K562 (cell line): ENCODE data around the gene COMMD2. TPM values are rescaled to one million over a fixed set of nuclear protein-coding genes. Genes with fewer than 3 reads are reported as not detected.
A peak's percentile ranks its signal among the peaks of the same experiment; 100 is the strongest.

Source experiments
- ATAC-seq: fragments of 200-7000 bp; cut with Tn5 transposase; 3 replicates; pipeline ENCODE4 v1.9.1; 2020; ENCODE audit warnings: moderate library complexity
- BruUV-seq: library from RNA; stranded (reverse); fragments of 400-500 nt; replicated peaks from 2 replicates; lab custom pipeline; 2021; lab: Mats Ljungman, UMichigan
- CTCF ChIA-PET: fragments of 300-600 bp; formaldehyde crosslinking; extraction: SDS; loops from one replicate; lab custom pipeline; 2021; ENCODE audit warnings: low intra/inter-chr PET ratio; lab: Yijun Ruan, JAX
- POLR2A ChIA-PET: fragments of 300-600, 350-650 bp; sonication (Branson Sonifier 250); formaldehyde crosslinking; extraction: SDS; loops from one replicate; lab custom pipeline; 2021; ENCODE audit warnings: antibody characterized with exemption, inconsistent platforms; lab: Yijun Ruan, JAX
- DNase-seq, 4 experiments: peaks; one replicate each; pipeline versions ENCODE4 v3.0.0 to v3.0.0-alpha.2; 2011 to 2018; ENCODE audit warnings: low spot score in 3 of 4, mixed read lengths in 3 of 4; ENCODE audit errors: extremely low read depth in 1 of 4
- FAIRE-seq: peaks from 2 replicates; lab custom pipeline; 2011; peaks lifted over from hg19 to GRCh38; lab: Jason Lieb, UNC
- H2AFZ ChIP-seq: 2 replicates; pipeline ENCODE4 v1.6.0; 2011; ENCODE audit warnings: low read depth, low read length, control low read depth, inconsistent platforms
- H3K27ac ChIP-seq: fragments of 200-600 bp; 3 replicates; pipeline ENCODE4 v1.8.0; 2011; ENCODE audit warnings: low read depth, mild to moderate bottlenecking, control low read depth, inconsistent platforms, low read length, moderate library complexity, mixed read lengths; ENCODE audit errors: extremely low read depth
- H3K27me3 ChIP-seq, 2 experiments: fragments of 300-600 bp in 1 of 2; 2 replicates in 1 of 2; 3 replicates in 1 of 2; pipeline versions ENCODE4 v1.6.0 to v1.8.0; 2011; ENCODE audit warnings: inconsistent platforms in 2 of 2, low read length in 2 of 2, mild to moderate bottlenecking in 1 of 2, mixed read lengths in 1 of 2, moderate library complexity in 1 of 2; ENCODE audit not compliant: control insufficient read depth in 2 of 2, insufficient read depth in 2 of 2
- H3K36me3 ChIP-seq: fragments of 300-600 bp; 3 replicates; pipeline ENCODE4 v1.8.0; 2011; ENCODE audit warnings: mild to moderate bottlenecking, low read length, inconsistent platforms; ENCODE audit not compliant: control insufficient read depth, insufficient read depth
- H3K4me1 ChIP-seq, 2 experiments: fragments of 200-600 bp in 1 of 2; replicated peaks in 1 of 2; 2 replicates in 1 of 2; 3 replicates in 1 of 2; pipeline versions ENCODE4 v1.5.1 to v1.8.0; 2011; ENCODE audit warnings: inconsistent platforms in 2 of 2, low read length in 2 of 2, mild to moderate bottlenecking in 1 of 2, mixed read lengths in 1 of 2, moderate library complexity in 1 of 2; ENCODE audit not compliant: control insufficient read depth in 2 of 2, insufficient read depth in 2 of 2
- H3K4me2 ChIP-seq: 2 replicates; pipeline ENCODE4 v1.6.1; 2011; ENCODE audit warnings: low read length, control low read depth, inconsistent platforms, mixed read lengths; ENCODE audit not compliant: insufficient read depth
- H3K4me3 ChIP-seq: fragments of 200-600 bp; sonication (generic), shearing (Covaris generic); 2 replicates; pipeline ENCODE4 v1.5.1; 2016; ENCODE audit warnings: control low read depth, inconsistent platforms
- H3K79me2 ChIP-seq: fragments of 200-600 bp; 3 replicates; pipeline ENCODE4 v1.8.0; 2011; ENCODE audit warnings: low read length, inconsistent platforms; ENCODE audit not compliant: control insufficient read depth, insufficient read depth
- H3K9ac ChIP-seq, 2 experiments: 2 replicates each; pipeline versions ENCODE4 v1.6.0 to v1.6.1; 2011; ENCODE audit warnings: low read depth in 2 of 2, low read length in 2 of 2, control low read depth in 1 of 2, inconsistent platforms in 1 of 2, mild to moderate bottlenecking in 1 of 2, mixed read lengths in 1 of 2; ENCODE audit not compliant: insufficient read depth in 1 of 2
- H3K9me1 ChIP-seq: one replicate; pipeline ENCODE4 v1.6.0; 2011; ENCODE audit warnings: inconsistent platforms, mild to moderate bottlenecking, low read length, moderate library complexity; ENCODE audit not compliant: control insufficient read depth, insufficient read depth
- H3K9me3 ChIP-seq: replicated peaks from 2 replicates; pipeline ENCODE4 v1.5.1; 2011; ENCODE audit warnings: low read depth, low read length, inconsistent platforms; ENCODE audit not compliant: control insufficient read depth, insufficient read depth
- H4K20me1 ChIP-seq: replicated peaks from 2 replicates; pipeline ENCODE4 v1.6.1; 2011; ENCODE audit warnings: low read length, inconsistent platforms, mixed read lengths; ENCODE audit not compliant: control insufficient read depth, insufficient read depth
- CTBP1 ChIP-seq: fragments of 450-650 bp; IDR thresholded peaks from 2 replicates; pipeline ENCODE4 v1.6.1; 2016; ENCODE audit warnings: borderline replicate concordance
- CTCF ChIP-seq, 3 experiments: IDR thresholded peaks in 2 of 3; conservative IDR thresholded peaks in 1 of 3; 2 replicates each; pipeline ENCODE4 v1.5.1; 2011 to 2012; ENCODE audit warnings: low read length in 3 of 3, mild to moderate bottlenecking in 3 of 3, control low read depth in 2 of 3, improper control_type of control experiment in 1 of 3, inconsistent platforms in 1 of 3, low read depth in 1 of 3, mixed read lengths in 1 of 3, moderate library complexity in 1 of 3; ENCODE audit not compliant: insufficient read depth in 2 of 3
- RAD21 ChIP-seq, 2 experiments: fragments of 250-450 bp in 1 of 2; fragments of 450-650 bp in 1 of 2; sonication (Bioruptor Pico) in 1 of 2; formaldehyde crosslinking in 1 of 2; IDR thresholded peaks in 1 of 2; conservative IDR thresholded peaks in 1 of 2; 2 replicates each; pipeline versions ENCODE4 v1.4.0 to v1.8.0; 2020 to 2022; ENCODE audit warnings: mild to moderate bottlenecking in 2 of 2, moderate library complexity in 1 of 2
- SFPQ ChIP-seq: fragments of 200-400 bp; formaldehyde crosslinking; IDR thresholded peaks from 2 replicates; pipeline ENCODE4 v1.6.1; 2017; ENCODE audit warnings: mild to moderate bottlenecking, low read depth, low read length, moderate library complexity
- WGBS: fragments of 100-300 bp; shearing (Covaris generic); methylation state at CpG from one replicate; pipeline ENCODE4 v1.1.6; 2016; ENCODE audit warnings: low coverage, mixed read lengths; ENCODE audit not compliant: insufficient coverage; ENCODE audit errors: missing lambda C conversion rate; 5-methylcytosine and 5-hydroxymethylcytosine counted together
- in situ Hi-C: fragments of 300-500 bp; cut with MboI; formaldehyde crosslinking; loops from 4 replicates; pipeline ENCODE4 v1.15.0; 2018; ENCODE audit warnings: inconsistent platforms, mixed read lengths
- intact Hi-C: fragments of 100-400 bp; cut with micrococcal nuclease; formaldehyde crosslinking; loops from 2 replicates; pipeline ENCODE4 v1.14.2; 2022
- polyA plus RNA-seq, 8 experiments: library from polyadenylated mRNA; depleted of rRNA in 4 of 8; stranded (reverse) in 5 of 8; unstranded in 3 of 8; fragments of >200 nt; fragmentation: Nextera tagmentation in 2 of 8; fragmentation: Illumina TruSeq in 1 of 8; extraction: Ambion mirVana in 2 of 8; extraction: Trizol in 1 of 8; gene quantifications; 2 replicates each; pipeline versions ENCODE4 v1.2.1 to v1.2.3, GENCODE V29; 2011 to 2014; ENCODE audit warnings: inconsistent platforms in 1 of 8, missing spikeins in 1 of 8
- total RNA-seq, 7 experiments: library from RNA; depleted of rRNA in 6 of 7; stranded (reverse); fragments of >200 nt in 6 of 7; fragmentation: Illumina TruSeq in 2 of 7; extraction: Trizol in 2 of 7; gene quantifications; 2 replicates each; pipeline versions ENCODE4 v1.2.1 to v1.2.3, GENCODE V29; 2011 to 2021; ENCODE audit warnings: low replicate concordance in 1 of 7

The COMMD2 gene
- total and polyA plus RNA-seq, 9 of the 15 experiments (the other 6 are each of a cell fraction or from before 2014, with no cell fraction given): 25.8 to 102 (median 41.8) TPM

- Histone ChIP-seq H3K4me2 (no peak overlapping the region), H3K9me3 (no peaks in the 10 kb centered on the region), H3K79me2 (no peaks in the 10 kb centered on the region), H3K4me1 (no peaks in the 10 kb centered on the region), H3K4me3 (no peak overlapping the region), H3K27me3 (peaks cover 7 to 14% of the 10 kb centered on the region in 2 experiments; a peak in 3 of 5 replicates), H3K36me3 (no peaks in the 10 kb centered on the region), H3K9me1 (no peaks in the 10 kb centered on the region), H4K20me1 (no peaks in the 10 kb centered on the region), H3K27ac (no peak overlapping the region), H2AFZ (no peak overlapping the region), H3K9ac (no peak overlapping the region)
- FAIRE-seq (peak; percentile 75), DNase-seq (peak in 1 of 4 experiments; percentile 10), ATAC-seq (no peak)
- intact Hi-C loops: loop anchor here (5.0 kb wide), 2 partner anchors 41 to 456 kb away; no protein-coding TSS in a partner anchor
- 6% methylated on average over 2 of the region's 2 CpGs for WGBS
- BruUV-seq: no TSS peak
- CTCF ChIA-PET: no interaction called here
- POLR2A ChIA-PET: no interaction called here
- TF ChIP-seq CTCF (IDR thresholded peaks at IDR 0.05 in 2 of 3, conservative IDR thresholded peaks at IDR 0.05 in 1 of 3; ENCODE audit: insufficient read depth in 2 of 3, low read depth in 1 of 3, low read length in 3 of 3) (peak; percentile 24 to 54 (median 27); a peak in 3 of 6 replicates), CTBP1 (no peak), SFPQ (no peak), RAD21 (CRISPR knock-in tag; conservative IDR thresholded peaks at IDR 0.05 in 1 of 2, IDR thresholded peaks at IDR 0.05 in 1 of 2) (peak; percentile 23 to 48; a peak in 2 of 4 replicates)
- in situ Hi-C loops: no loop called here
Observed at GRCh38 chr3:149765762-149766334, 13.6 kb upstream of the COMMD2 start.
